DND-41 (cell line): ENCODE measurements around the gene ARL4A.
"Not testable (repeated sequence)": the region's sequence is repeated elsewhere in the genome, so short reads cannot be mapped to it uniquely, and the experiment has no call there.

Experiments used
- ATAC-seq: fragments of 200-7000 bp; cut with Tn5 transposase; 3 replicates; pipeline ENCODE4 v1.9.1; 2021; ENCODE audit warnings: low read depth; ENCODE audit not compliant: insufficient read depth
- DNase-seq: peaks from one replicate; pipeline ENCODE4 v3.0.0-alpha.2; 2020
- H2AFZ ChIP-seq: 2 replicates; pipeline ENCODE4 v1.6.0; 2012; ENCODE audit warnings: low read depth, low read length
- H3K27ac ChIP-seq: 2 replicates; pipeline ENCODE4 v1.5.1; 2012; ENCODE audit warnings: low read length, inconsistent platforms
- H3K27me3 ChIP-seq: fragments of 200-600 bp; sonication (generic); 2 replicates; pipeline ENCODE4 v1.6.0; 2012; ENCODE audit warnings: low read length, mild to moderate bottlenecking, inconsistent platforms; ENCODE audit not compliant: insufficient read depth, poor library complexity
- H3K36me3 ChIP-seq: 2 replicates; pipeline ENCODE4 v1.5.1; 2012; ENCODE audit warnings: low read length, inconsistent platforms; ENCODE audit not compliant: insufficient read depth
- H3K4me1 ChIP-seq: 2 replicates; pipeline ENCODE4 v1.5.1; 2012; ENCODE audit warnings: mild to moderate bottlenecking, low read length; ENCODE audit not compliant: insufficient read depth
- H3K4me2 ChIP-seq: 2 replicates; pipeline ENCODE4 v1.6.0; 2012; ENCODE audit warnings: mild to moderate bottlenecking, moderate library complexity, low read length, inconsistent platforms; ENCODE audit not compliant: insufficient read depth
- H3K4me3 ChIP-seq, 2 experiments: fragments of 200-600 bp in 1 of 2; shearing (Covaris generic) in 1 of 2; 2 replicates each; pipeline ENCODE4 v1.5.1; 2012 to 2016; ENCODE audit warnings: inconsistent platforms in 2 of 2, low read length in 2 of 2, mild to moderate bottlenecking in 2 of 2, low read depth in 1 of 2, moderate library complexity in 1 of 2
- H3K79me2 ChIP-seq: 2 replicates; pipeline ENCODE4 v1.6.0; 2012; ENCODE audit warnings: low read length, inconsistent platforms; ENCODE audit not compliant: insufficient read depth
- H3K9ac ChIP-seq: 2 replicates; pipeline ENCODE4 v1.6.0; 2012; ENCODE audit warnings: low read depth, mild to moderate bottlenecking, inconsistent platforms, low read length, moderate library complexity
- H3K9me3 ChIP-seq: 2 replicates; pipeline ENCODE4 v1.5.1; 2012; ENCODE audit warnings: low read length, moderate library complexity, mild to moderate bottlenecking, inconsistent platforms; ENCODE audit not compliant: insufficient read depth, severe bottlenecking
- H4K20me1 ChIP-seq: 2 replicates; pipeline ENCODE4 v1.6.0; 2012; ENCODE audit warnings: low read length; ENCODE audit not compliant: insufficient read depth
- EZH2 ChIP-seq: IDR thresholded peaks from 3 replicates; pipeline ENCODE4 v1.6.1; 2012; ENCODE audit warnings: borderline replicate concordance, low read depth, mild to moderate bottlenecking, moderate library complexity, low read length, inconsistent platforms; ENCODE audit not compliant: severe bottlenecking
- TF ChIP-seq, protein P1 (sequence below): IDR thresholded peaks from 2 replicates; pipeline ENCODE4 v1.5.1; 2012; ENCODE audit warnings: borderline replicate concordance, low read length, moderate library complexity, mild to moderate bottlenecking; ENCODE audit not compliant: poor library complexity, severe bottlenecking; ENCODE audit errors: extremely low read depth

The ARL4A gene

DNA sequence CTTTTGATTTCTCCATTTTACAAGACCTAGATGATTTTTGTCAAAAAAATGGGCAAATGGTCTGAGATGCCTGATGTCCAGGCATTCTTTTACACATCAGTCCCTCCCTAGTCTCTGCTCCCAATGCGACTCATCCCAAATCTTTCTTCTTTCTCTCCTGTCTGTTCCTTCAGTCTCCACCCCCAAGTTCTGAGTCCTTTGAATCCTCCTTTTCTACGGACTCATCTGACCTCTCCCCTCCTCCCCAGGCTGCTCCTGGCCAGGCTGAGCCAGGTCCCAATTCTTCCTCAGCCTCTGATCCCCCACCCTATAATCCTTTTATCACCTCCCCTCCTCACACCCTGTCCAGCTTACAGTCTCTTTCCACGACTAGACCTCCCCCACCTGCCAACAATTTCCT is 26.4 kb upstream of the ARL4A start:
- DNase-seq, H4K20me1 ChIP-seq, H3K4me3 ChIP-seq, H3K27ac ChIP-seq, H3K27me3 ChIP-seq, H3K9me3 ChIP-seq, H2AFZ ChIP-seq, H3K4me2 ChIP-seq, ATAC-seq, H3K79me2 ChIP-seq, H3K36me3 ChIP-seq, H3K9ac ChIP-seq, H3K4me1 ChIP-seq: not testable (repeated sequence)

GRCh38 chr7:12661581-12661980 is 25.9 kb upstream of the ARL4A start:
- TF ChIP-seq EZH2: no peak
- TF ChIP-seq, protein P1, sequence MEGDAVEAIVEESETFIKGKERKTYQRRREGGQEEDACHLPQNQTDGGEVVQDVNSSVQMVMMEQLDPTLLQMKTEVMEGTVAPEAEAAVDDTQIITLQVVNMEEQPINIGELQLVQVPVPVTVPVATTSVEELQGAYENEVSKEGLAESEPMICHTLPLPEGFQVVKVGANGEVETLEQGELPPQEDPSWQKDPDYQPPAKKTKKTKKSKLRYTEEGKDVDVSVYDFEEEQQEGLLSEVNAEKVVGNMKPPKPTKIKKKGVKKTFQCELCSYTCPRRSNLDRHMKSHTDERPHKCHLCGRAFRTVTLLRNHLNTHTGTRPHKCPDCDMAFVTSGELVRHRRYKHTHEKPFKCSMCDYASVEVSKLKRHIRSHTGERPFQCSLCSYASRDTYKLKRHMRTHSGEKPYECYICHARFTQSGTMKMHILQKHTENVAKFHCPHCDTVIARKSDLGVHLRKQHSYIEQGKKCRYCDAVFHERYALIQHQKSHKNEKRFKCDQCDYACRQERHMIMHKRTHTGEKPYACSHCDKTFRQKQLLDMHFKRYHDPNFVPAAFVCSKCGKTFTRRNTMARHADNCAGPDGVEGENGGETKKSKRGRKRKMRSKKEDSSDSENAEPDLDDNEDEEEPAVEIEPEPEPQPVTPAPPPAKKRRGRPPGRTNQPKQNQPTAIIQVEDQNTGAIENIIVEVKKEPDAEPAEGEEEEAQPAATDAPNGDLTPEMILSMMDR: no peak
- Histone ChIP-seq H3K27me3 (no peaks in the 10 kb centered on the region), H3K4me2 (no peak overlapping the region), H3K36me3 (no peaks in the 10 kb centered on the region), H2AFZ (no peak overlapping the region), H3K27ac (no peak overlapping the region), H3K9ac (no peak overlapping the region), H3K4me3 (no peak overlapping the region), H4K20me1 (no peaks in the 10 kb centered on the region), H3K79me2 (no peaks in the 10 kb centered on the region), H3K9me3 (no peaks in the 10 kb centered on the region), H3K4me1 (no peaks in the 10 kb centered on the region)
- DNase-seq (no peak), ATAC-seq (no peak)

GRCh38 chr7:12670000-12670729 is 17.3 kb upstream of the ARL4A start:
- Histone ChIP-seq H2AFZ (no peak overlapping the region), H4K20me1 (no peaks in the 10 kb centered on the region), H3K27ac (no peak overlapping the region), H3K79me2 (no peaks in the 10 kb centered on the region), H3K4me2 (no peak overlapping the region), H3K4me3 (no peak overlapping the region), H3K27me3 (no peaks in the 10 kb centered on the region), H3K36me3 (no peaks in the 10 kb centered on the region), H3K4me1 (no peaks in the 10 kb centered on the region), H3K9ac (no peak overlapping the region), H3K9me3 (peaks cover 2% of the 10 kb centered on the region)
- no peak for ATAC-seq
- TF ChIP-seq EZH2: no peak
- TF ChIP-seq, protein P1: no peak
- DNase-seq: no peak

- Histone ChIP-seq H3K9me3 (peaks cover 6% of the 10 kb centered on the region), H3K79me2 (no peaks in the 10 kb centered on the region), H3K4me3 (no peak overlapping the region), H2AFZ (no peak overlapping the region), H3K9ac (no peak overlapping the region), H4K20me1 (no peaks in the 10 kb centered on the region), H3K27ac (no peak overlapping the region), H3K36me3 (no peaks in the 10 kb centered on the region), H3K4me2 (no peak overlapping the region), H3K27me3 (no peaks in the 10 kb centered on the region), H3K4me1 (no peaks in the 10 kb centered on the region)
- ATAC-seq (no peak), DNase-seq (no peak)
- no peak for TF ChIP-seq EZH2
- TF ChIP-seq, protein P1: no peak
Measured at GRCh38 chr7:12670743-12671520, 16.5 kb upstream of the ARL4A start.

DNA sequence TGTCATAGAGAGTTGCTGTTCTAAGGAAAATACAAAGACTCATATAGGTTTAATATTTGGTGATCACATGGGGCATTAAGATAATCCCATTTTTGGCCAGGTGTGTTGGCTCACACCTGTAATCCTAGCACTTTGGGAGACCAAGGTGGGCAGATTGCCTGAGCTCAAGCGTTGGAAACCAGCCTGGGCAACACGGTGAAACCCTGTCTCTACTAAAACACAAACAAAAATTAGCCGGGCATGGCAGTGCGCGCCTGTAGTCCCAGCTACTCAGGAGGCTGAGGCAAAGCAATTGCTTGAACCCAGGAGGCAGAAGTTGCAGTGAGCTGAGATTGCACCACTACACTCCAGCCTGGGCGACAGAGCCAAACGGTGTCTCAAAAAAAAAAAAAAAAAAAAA is 14.0 kb upstream of the ARL4A start:
- not testable (repeated sequence) for H2AFZ ChIP-seq, DNase-seq, H3K9ac ChIP-seq, H3K4me3 ChIP-seq, H3K9me3 ChIP-seq, H3K27me3 ChIP-seq, H3K4me2 ChIP-seq, ATAC-seq, H3K27ac ChIP-seq, H3K4me1 ChIP-seq, H4K20me1 ChIP-seq, H3K79me2 ChIP-seq, H3K36me3 ChIP-seq
